MM.1S (cell line): ENCODE data around the gene METTL1.

Experiments
- DNase-seq: peaks from one replicate; pipeline ENCODE4 v3.0.0-alpha.2; 2015
- H2AFZ ChIP-seq: fragments of 300-600 bp; sonication (generic); 2 replicates; pipeline ENCODE4 v1.6.0; 2016; ENCODE audit warnings: antibody characterized with exemption, low read length
- H3F3A ChIP-seq: fragments of 300-600 bp; sonication (generic); 2 replicates; pipeline ENCODE4 v1.6.1; 2016; ENCODE audit warnings: mild to moderate bottlenecking, antibody characterized with exemption, low read length, moderate library complexity, mixed read lengths; ENCODE audit not compliant: insufficient read depth
- H3K27ac ChIP-seq: fragments of 300-600 bp; sonication (generic); 2 replicates; pipeline ENCODE4 v1.5.1; 2016; ENCODE audit warnings: mild to moderate bottlenecking, low read length
- H3K27me3 ChIP-seq: fragments of 300-600 bp; sonication (generic); replicated peaks from 2 replicates; pipeline ENCODE4 v1.6.0; 2016; ENCODE audit warnings: low read length; ENCODE audit not compliant: insufficient read depth
- H3K36me3 ChIP-seq: fragments of 300-600 bp; sonication (generic); replicated peaks from 2 replicates; pipeline ENCODE4 v1.6.1; 2016; ENCODE audit warnings: mild to moderate bottlenecking, low read length, mixed read lengths; ENCODE audit not compliant: insufficient read depth
- H3K4me1 ChIP-seq: fragments of 300-600 bp; sonication (generic); 2 replicates; pipeline ENCODE4 v1.6.1; 2016; ENCODE audit warnings: low read length, mixed read lengths
- H3K4me2 ChIP-seq: fragments of 300-600 bp; sonication (generic); 2 replicates; pipeline ENCODE4 v1.6.0; 2016; ENCODE audit warnings: low read depth, low read length
- H3K4me3 ChIP-seq: fragments of 300-600 bp; sonication (generic); 2 replicates; pipeline ENCODE4 v1.5.1; 2016; ENCODE audit warnings: low read length, mixed read lengths
- H3K79me2 ChIP-seq: fragments of 300-600 bp; sonication (generic); 2 replicates; pipeline ENCODE4 v1.6.1; 2016; ENCODE audit warnings: mixed run types, low read length, mixed read lengths
- H3K9ac ChIP-seq: fragments of 300-600 bp; sonication (generic); 2 replicates; pipeline ENCODE4 v1.6.1; 2016; ENCODE audit warnings: low read length, mixed read lengths
- H3K9me2 ChIP-seq: fragments of 300-600 bp; sonication (generic); replicated peaks from 2 replicates; pipeline ENCODE4 v1.6.1; 2016; ENCODE audit warnings: mild to moderate bottlenecking, low read length, mixed read lengths; ENCODE audit not compliant: insufficient read depth
- H3K9me3 ChIP-seq: fragments of 300-600 bp; sonication (generic); replicated peaks from 2 replicates; pipeline ENCODE4 v1.6.1; 2016; ENCODE audit warnings: mild to moderate bottlenecking, low read length, mixed read lengths; ENCODE audit not compliant: insufficient read depth
- H4K20me1 ChIP-seq: fragments of 300-600 bp; sonication (generic); 2 replicates; pipeline ENCODE4 v1.6.1; 2016; ENCODE audit warnings: mild to moderate bottlenecking, low read length, moderate library complexity, mixed read lengths; ENCODE audit not compliant: insufficient read depth
- CTCF ChIP-seq: fragments of 300-600 bp; sonication (generic); IDR thresholded peaks from 2 replicates; pipeline ENCODE4 v1.5.1; 2016; ENCODE audit warnings: antibody characterized with exemption, low read length, mixed read lengths
- EZH2 ChIP-seq: fragments of 300-600 bp; sonication (generic); optimal IDR thresholded peaks from 2 replicates; pipeline ENCODE3; 2017; ENCODE audit warnings: low read depth, mild to moderate bottlenecking, antibody characterized with exemption, low read length, mixed read lengths
- EZH2phosphoT487 ChIP-seq: fragments of 300-600 bp; sonication (generic); IDR thresholded peaks from 2 replicates; pipeline ENCODE4 v1.6.1; 2018; ENCODE audit warnings: antibody characterized with exemption, low read length

The METTL1 gene

GRCh38 chr12:57811028-57811755 is 39.3 kb upstream of the METTL1 start:
- H3K4me2 ChIP-seq, result no peak overlapping the region
- H2AFZ ChIP-seq, result no peak overlapping the region
- no peaks in the 10 kb centered on the region for H3F3A ChIP-seq
- no peaks in the 10 kb centered on the region for H3K79me2 ChIP-seq
- H4K20me1 ChIP-seq, result no peaks in the 10 kb centered on the region
- H3K9me3 ChIP-seq, result no peaks in the 10 kb centered on the region
- no peak overlapping the region for H3K27ac ChIP-seq
- TF ChIP-seq CTCF, result no peak
- no peak for TF ChIP-seq EZH2
- no peak for TF ChIP-seq EZH2phosphoT487
- no peaks in the 10 kb centered on the region for H3K36me3 ChIP-seq
- no peak overlapping the region for H3K9ac ChIP-seq
- H3K27me3 ChIP-seq, result no peaks in the 10 kb centered on the region
- H3K9me2 ChIP-seq, result no peaks in the 10 kb centered on the region
- H3K4me3 ChIP-seq, result no peak overlapping the region
- no peaks in the 10 kb centered on the region for H3K4me1 ChIP-seq
- DNase-seq, result no peak

GRCh38 chr12:57810450-57810849 is 38.5 kb upstream of the METTL1 start:
- Histone ChIP-seq H3K4me1 (no peaks in the 10 kb centered on the region), H3K79me2 (no peaks in the 10 kb centered on the region), H3K27ac (no peak overlapping the region), H3K36me3 (no peaks in the 10 kb centered on the region), H3K27me3 (no peaks in the 10 kb centered on the region), H2AFZ (no peak overlapping the region), H3F3A (no peaks in the 10 kb centered on the region), H3K9ac (no peak overlapping the region), H3K9me3 (no peaks in the 10 kb centered on the region), H3K4me2 (no peak overlapping the region), H3K9me2 (no peaks in the 10 kb centered on the region), H3K4me3 (no peak overlapping the region), H4K20me1 (no peaks in the 10 kb centered on the region)
- no peak for TF ChIP-seq CTCF
- no peak for DNase-seq

- no peaks in the 10 kb centered on the region for H3K27me3 ChIP-seq
- no peaks in the 10 kb centered on the region for H3K4me1 ChIP-seq
- no peak overlapping the region for H3K9ac ChIP-seq
- H3K4me2 ChIP-seq, result no peak overlapping the region
- H3K36me3 ChIP-seq, result no peaks in the 10 kb centered on the region
- no peak overlapping the region for H2AFZ ChIP-seq
- H3F3A ChIP-seq, result no peaks in the 10 kb centered on the region
- H3K9me2 ChIP-seq, result no peaks in the 10 kb centered on the region
- H3K79me2 ChIP-seq, result no peaks in the 10 kb centered on the region
- DNase-seq, result no peak
- TF ChIP-seq CTCF, result no peak
- no peak for TF ChIP-seq EZH2
- TF ChIP-seq EZH2phosphoT487, result no peak
- no peaks in the 10 kb centered on the region for H3K9me3 ChIP-seq
- no peak overlapping the region for H3K27ac ChIP-seq
- no peak overlapping the region for H3K4me3 ChIP-seq
- no peaks in the 10 kb centered on the region for H4K20me1 ChIP-seq
Measured at GRCh38 chr12:57809425-57809824, 37.5 kb upstream of the METTL1 start.
